ENCODE data around the gene HEATR3.

DNA sequence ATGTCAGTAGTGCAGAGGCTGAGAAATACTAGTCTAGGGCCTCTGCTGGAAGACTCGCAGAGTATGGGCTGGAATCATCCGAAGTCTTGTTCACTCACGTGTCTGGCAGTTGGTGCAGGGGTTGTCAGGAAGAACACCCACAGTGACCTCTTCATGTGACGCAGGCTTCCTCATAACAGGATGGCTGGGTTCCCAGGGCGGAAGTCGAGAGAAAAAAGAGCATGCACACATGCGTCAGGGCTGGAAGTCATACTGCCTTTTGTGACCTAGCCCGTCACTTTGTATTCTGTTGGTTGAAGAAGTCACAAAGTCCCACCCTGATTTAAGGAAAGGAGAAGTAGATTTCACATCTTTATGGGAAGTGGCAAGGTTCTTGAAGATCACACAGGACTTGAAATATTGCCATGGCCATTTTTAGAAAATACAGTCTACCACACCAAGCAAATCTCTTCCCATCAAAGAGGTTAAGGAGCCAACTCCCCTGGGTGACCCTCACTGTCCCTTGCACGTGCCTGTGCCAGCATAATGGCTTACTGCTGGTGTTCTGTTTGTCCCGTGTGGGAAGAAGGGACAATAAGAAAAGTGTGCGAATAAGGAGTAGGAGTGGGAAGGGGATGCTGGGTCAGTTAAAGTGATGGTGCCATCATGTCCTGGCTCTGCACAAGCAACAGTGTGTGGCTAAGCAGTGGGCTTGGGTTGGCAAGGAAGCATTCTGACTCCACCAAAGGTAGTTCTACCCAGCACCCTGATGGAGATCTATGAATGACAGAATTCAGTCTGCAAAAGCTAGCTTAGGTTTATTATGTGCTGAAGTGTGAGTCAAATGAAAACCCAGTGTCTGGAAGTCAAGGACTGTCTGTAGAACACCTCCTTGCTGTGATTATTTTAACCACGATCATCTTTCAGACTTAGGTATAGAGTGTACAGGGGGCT lies 28.1 kb downstream of the HEATR3 start:
- no peak for TF ChIP-seq CTCF (conservative IDR thresholded peaks at IDR 0.05; ENCODE audit: low read depth, low read length)
- no peak for TF ChIP-seq EZH2 (IDR thresholded peaks at IDR 0.05; ENCODE audit: borderline replicate concordance, low read depth, low read length, poor library complexity, severe bottlenecking)
